Parietal lobe (tissue), 1 donor: Measurements from ENCODE around the gene RECQL. TPM values are rescaled to one million over a fixed set of nuclear protein-coding genes. Genes with fewer than 3 reads are reported as not detected.

Experiments used
- total RNA-seq: library from RNA; depleted of rRNA; stranded (reverse); fragments of >200 nt; gene quantifications from one replicate; pipeline ENCODE4 v1.2.3, GENCODE V29; 2014

RECQL gene, protein sequence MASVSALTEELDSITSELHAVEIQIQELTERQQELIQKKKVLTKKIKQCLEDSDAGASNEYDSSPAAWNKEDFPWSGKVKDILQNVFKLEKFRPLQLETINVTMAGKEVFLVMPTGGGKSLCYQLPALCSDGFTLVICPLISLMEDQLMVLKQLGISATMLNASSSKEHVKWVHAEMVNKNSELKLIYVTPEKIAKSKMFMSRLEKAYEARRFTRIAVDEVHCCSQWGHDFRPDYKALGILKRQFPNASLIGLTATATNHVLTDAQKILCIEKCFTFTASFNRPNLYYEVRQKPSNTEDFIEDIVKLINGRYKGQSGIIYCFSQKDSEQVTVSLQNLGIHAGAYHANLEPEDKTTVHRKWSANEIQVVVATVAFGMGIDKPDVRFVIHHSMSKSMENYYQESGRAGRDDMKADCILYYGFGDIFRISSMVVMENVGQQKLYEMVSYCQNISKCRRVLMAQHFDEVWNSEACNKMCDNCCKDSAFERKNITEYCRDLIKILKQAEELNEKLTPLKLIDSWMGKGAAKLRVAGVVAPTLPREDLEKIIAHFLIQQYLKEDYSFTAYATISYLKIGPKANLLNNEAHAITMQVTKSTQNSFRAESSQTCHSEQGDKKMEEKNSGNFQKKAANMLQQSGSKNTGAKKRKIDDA
- 28.2 TPM for total RNA-seq

DNA sequence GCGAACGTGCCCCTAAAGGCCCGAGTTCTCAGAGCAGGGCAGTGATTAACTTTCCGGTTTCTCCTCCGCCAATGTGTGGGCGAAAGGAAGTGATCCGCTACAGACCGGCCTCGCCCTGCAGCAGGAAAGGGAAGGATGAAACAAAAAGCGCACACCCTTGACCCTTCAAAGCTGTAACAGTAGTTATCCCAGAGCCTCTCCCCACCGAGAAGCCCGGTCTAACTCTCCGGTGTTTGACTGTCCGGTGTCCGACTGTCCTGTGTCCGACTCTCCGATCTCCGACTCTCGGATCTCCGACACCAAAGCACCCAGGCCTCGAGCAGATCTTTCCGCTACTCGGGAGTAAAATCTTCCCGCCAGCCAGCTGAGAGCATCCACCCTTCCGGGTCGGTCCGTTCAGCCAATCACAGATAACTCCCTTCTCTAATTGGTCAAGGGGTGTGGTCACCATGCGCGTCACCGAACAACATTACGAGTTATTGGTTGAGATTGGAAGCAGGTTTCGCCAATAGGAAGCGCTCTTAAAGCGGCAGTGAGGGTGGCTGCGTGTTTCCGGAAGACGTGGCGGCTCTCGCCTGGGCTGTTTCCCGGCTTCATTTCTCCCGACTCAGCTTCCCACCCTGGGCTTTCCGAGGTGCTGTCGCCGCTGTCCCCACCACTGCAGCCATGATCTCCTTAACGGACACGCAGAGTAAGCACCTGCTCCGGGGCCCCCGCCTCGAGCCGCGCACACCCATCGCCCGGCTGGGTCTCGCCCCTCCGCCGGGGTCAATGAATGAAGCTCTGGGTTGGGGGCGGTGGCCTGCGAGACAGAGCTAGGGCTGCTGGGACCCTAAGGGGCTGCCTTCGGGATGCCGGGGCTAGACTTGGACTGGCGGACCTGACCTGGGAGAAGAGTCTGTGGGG lies at the start of gene RECQL, which contains the start of gene GOLT1B:
Gene RECQL, minus strand, starts transcription at position 378 of the 906 bp plus-strand sequence. CDS start 2,065 bp downstream, outside the sequence.
Gene GOLT1B, plus strand, starts transcription at position 532 of the 906 bp plus-strand sequence. Its CDS starts 135 bp downstream, at position 667.

GRCh38 chr12:21526053-21526452 lies 24.6 kb upstream of the RECQL start, which contains the start of gene SPX:
Gene SPX, plus strand, starts transcription at chr12:21526296. Its CDS starts 177 bp downstream, at chr12:21526473.

Other genes starting within 250 kb of the RECQL start
- 7.5 TPM for gene SLCO1A2, start 166.7 kb downstream of the RECQL start, total RNA-seq
- not detected for gene IAPP, start 128.7 kb downstream of the RECQL start, total RNA-seq
- 19.1 TPM for gene PYROXD1, start 64.0 kb downstream of the RECQL start, total RNA-seq
- 42.6 TPM for gene GOLT1B, start 154 bp upstream of the RECQL start, total RNA-seq
- gene SPX, start 24.7 kb upstream of the RECQL start, total RNA-seq = 0.31 TPM
- gene GYS2, start 103.2 kb upstream of the RECQL start, total RNA-seq = not detected
- gene LDHB, start 156.2 kb upstream of the RECQL start, total RNA-seq = 315 TPM